ENCODE measurements around the gene NENF.

Gene NENF

GRCh38 chr1:212481438-212481767, 48.7 kb downstream of the NENF start:
- DNase-seq (ENCODE audit: low read depth in 2 of 2): no peak

GRCh38 chr1:212482006-212482636, 49.4 kb downstream of the NENF start:
- DNase-seq (ENCODE audit: low read depth in 2 of 2): no peak

- DNase-seq (ENCODE audit: low read depth in 2 of 2): no peak
Measured at GRCh38 chr1:212482637-212483441, 50.1 kb downstream of the NENF start.

GRCh38 chr1:212484701-212485570, 52.2 kb downstream of the NENF start:
- DNase-seq (ENCODE audit: low read depth in 2 of 2): no peak

- DNase-seq (ENCODE audit: low read depth in 2 of 2): no peak
Measured at GRCh38 chr1:212485571-212485912, 52.8 kb downstream of the NENF start.

- no peak for DNase-seq (ENCODE audit: low read depth in 2 of 2)
Measured at GRCh38 chr1:212485913-212486618, 53.3 kb downstream of the NENF start.

GRCh38 chr1:212486619-212486975, 53.9 kb downstream of the NENF start:
- DNase-seq (ENCODE audit: low read depth in 2 of 2): no peak

GRCh38 chr1:212487286-212487685, 54.6 kb downstream of the NENF start:
- DNase-seq (ENCODE audit: low read depth in 2 of 2): no peak

- DNase-seq (ENCODE audit: low read depth in 2 of 2): no peak
Measured at GRCh38 chr1:212487774-212488435, 55.2 kb downstream of the NENF start.

- no peak for DNase-seq (ENCODE audit: low read depth in 2 of 2)
Measured at GRCh38 chr1:212488436-212489283, 55.9 kb downstream of the NENF start.

GRCh38 chr1:212489284-212489859, 56.7 kb downstream of the NENF start:
- DNase-seq (ENCODE audit: low read depth in 2 of 2): no peak

GRCh38 chr1:212490276-212490675, 57.6 kb downstream of the NENF start:
- no peak for DNase-seq (ENCODE audit: low read depth in 2 of 2)

GRCh38 chr1:212491454-212491853, 58.7 kb downstream of the NENF start:
- DNase-seq (ENCODE audit: low read depth in 2 of 2): no peak

All from activated CD8-positive, alpha-beta memory T cell treated with anti-CD3 and anti-CD28 coated beads for 4 hours (primary cell).